Right ventricle myocardium superior (tissue), 1 donor: ENCODE results near the gene HMMR. TPM values are rescaled to one million over a fixed set of nuclear protein-coding genes. Genes with fewer than 3 reads are reported as not detected.
A peak's percentile ranks its signal among the peaks of the same experiment; 100 is the strongest.
"Not testable (repeated sequence)": the region's sequence is repeated elsewhere in the genome, so short reads cannot be mapped to it uniquely, and the experiment has no call there.

ENCODE experiments used
- ATAC-seq: fragments of 200-7000 bp; cut with Tn5 transposase; one replicate; pipeline ENCODE4 v1.9.1; 2020; ENCODE audit warnings: mild to moderate bottlenecking; ENCODE audit not compliant: poor library complexity
- DNase-seq: peaks from one replicate; pipeline ENCODE4 v3.0.0-alpha.2; 2020
- intact Hi-C: fragments of 100-400 bp; cut with DNase I; formaldehyde crosslinking; loops from one replicate; pipeline ENCODE4 v1.11.2; 2022
- total RNA-seq: library from RNA; stranded (reverse); fragmentation: NEBNext Ultra II Directional; extraction: Animal tissue kit (Norgen Biotek cat#: 25700); gene quantifications from one replicate; pipeline ENCODE4 v1.2.1, GENCODE V29; 2021
- donor health status: DM: no; HTN: yes; CAD: no; lungs with severe emphysema.

The HMMR gene
- total RNA-seq, 1 donor from 2014 or later, result 0.54 TPM

DNA sequence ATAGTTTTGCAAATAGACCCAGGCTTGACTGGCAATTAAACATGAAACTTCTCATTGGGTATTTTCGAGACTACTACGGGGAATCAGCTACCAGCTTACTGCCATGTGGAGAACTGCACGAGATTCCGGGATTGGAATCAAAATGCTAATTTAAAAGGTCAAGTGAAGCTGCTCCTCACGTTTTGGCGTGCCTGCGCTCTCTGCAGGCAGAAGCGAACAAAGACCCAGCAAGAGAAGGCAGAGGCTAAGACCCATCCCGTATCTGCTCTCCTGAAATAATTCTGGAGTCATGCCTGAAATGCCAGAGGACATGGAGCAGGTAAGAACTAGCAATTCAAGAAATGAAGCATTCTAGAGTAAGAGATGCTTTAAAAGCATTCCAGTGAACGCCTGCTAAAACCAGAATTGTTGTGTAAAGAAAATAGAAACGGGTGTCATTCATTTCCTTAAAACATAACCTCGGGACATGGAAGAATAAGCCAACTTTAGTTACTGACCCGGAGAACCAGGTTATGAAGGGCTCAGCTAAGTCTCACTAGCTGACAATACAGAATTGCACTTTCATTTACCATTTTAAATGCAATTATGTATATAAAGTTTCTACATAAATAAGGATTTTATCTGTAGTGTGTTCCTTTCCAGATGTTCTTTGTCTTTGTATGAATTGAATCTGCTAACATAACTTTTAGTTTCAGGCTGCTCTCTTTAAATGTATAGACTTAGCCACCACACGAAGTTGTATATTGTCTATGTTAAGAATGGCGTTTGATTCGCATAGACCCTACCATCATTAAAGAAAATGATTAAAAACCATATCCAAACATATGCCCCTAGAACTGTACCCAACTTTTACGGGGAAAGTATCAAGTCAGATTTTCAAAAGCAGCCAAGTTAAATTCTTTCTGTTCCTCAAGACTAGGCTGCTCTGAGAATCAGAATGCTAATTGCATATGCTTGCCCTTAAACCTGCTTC, 43.0 kb downstream of the HMMR start:
- DNase-seq (peak; percentile 71), ATAC-seq (peak; percentile 44)
- intact Hi-C loops, result loop anchor here (2.0 kb wide), 2 partner anchors 43 to 67 kb away; partner anchors contain the start of genes CCNG1, HMMR and NUDCD2

DNA sequence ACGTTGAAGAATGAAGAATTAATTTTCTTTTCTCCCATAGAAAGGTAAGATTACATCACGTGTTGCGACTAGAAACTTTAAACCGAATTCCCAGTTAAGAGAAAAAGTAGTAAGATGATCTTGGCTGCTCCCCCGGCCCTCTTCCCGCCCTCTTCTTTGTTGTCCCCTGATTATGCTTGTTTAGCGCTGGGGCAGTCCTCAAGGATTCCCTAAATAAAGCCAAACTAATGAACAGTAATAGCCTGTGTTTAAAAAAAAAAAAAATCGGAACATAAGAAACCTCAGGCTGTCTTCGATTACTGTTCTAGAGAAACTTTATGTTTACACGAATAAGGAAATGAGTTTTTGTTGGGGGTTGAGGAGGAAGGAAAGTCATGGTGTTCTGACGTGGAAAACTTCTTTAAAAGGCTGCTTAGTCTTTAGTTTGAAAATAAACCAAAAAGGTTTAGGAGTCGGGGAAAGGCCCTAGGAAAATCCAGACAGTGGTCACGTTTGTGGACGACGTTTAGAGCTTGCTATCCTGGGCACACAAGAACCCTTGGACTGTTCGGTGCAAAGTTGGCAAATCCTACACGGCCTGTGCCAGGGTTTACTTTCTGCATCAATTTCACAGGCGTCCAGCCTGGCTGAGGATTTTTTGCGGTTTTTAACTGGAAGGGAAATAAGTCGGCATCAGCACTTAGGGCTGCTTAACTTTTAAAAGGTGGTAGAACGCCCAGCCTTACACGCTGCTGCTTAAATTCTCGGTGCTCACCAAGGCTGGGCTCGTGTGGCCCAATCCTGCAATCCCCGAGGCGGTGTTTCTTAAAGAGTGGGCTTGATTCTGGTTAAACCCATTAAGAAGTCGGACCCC, 43.9 kb downstream of the HMMR start:
- ATAC-seq (peak; percentile 42), DNase-seq (peak; percentile 50)
- intact Hi-C loops, result loop anchor here (2.0 kb wide), 2 partner anchors 44 to 68 kb away; partner anchors contain the start of genes CCNG1, HMMR and NUDCD2

DNA sequence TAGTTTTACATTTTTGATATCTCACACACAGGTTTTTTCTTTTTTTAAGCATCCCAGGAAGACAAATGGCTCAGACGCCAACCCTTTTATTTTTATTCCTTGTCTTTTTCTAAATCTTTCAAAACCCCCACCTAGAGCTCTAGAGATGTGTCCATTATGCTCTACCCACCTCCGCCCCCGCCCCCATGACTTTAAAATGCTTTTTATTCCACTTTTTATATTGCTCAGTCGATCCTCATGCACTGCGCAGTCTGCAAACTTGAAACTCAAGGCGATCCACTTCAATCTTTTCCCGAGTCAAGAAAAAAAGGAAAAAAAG, 44.6 kb downstream of the HMMR start:
- DNase-seq (no peak), ATAC-seq (peak; percentile 0)
- intact Hi-C loops, result loop anchor here (2.0 kb wide), 2 partner anchors 44 to 68 kb away; partner anchors contain the start of genes CCNG1, HMMR and NUDCD2

DNA sequence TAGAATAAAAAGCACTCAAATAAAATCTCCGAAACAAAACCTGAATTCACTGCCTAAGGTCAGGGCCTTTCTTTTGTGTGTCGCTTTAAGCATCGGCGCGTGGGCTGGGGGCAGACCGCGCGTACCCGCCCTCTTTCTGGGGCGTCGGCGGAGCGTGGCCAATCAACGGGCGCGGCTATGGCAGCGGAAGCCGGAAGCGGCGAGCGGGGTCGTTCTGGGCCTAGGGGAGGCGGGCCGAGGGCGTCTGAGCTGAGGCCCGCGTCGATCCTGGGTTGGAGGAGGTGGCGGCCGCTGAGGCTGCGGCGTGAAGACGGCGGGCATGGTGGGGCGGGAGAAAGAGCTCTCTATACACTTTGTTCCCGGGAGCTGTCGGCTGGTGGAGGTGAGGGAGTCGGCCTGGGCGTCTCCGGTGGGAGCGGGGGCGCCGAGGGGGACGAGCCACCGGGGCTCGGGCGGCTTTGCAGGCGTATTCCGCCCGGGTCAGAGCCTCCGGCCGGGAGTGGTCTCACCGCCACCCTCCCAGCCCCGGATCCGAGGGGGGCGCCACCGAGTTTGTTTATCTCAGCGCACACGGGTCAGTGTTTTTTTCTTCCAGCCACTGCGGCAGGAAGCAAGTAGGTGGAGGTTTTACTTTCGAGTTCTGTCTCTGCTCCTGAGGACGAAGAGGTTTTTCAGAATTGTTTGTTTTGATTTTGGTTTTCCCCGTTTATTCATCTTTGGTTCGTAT, 45.1 kb downstream of the HMMR start, which contains the start of gene MAT2B:
Gene MAT2B, plus strand, starts transcription at position 252 of the 727 bp plus-strand sequence. Its CDS starts 68 bp downstream, at position 320.
- peak; percentile 98 for DNase-seq
- ATAC-seq, result peak; percentile 97
- intact Hi-C loops, result loop anchor here (2.0 kb wide), 2 partner anchors 45 to 69 kb away; partner anchors contain the start of genes CCNG1, HMMR and NUDCD2

DNA sequence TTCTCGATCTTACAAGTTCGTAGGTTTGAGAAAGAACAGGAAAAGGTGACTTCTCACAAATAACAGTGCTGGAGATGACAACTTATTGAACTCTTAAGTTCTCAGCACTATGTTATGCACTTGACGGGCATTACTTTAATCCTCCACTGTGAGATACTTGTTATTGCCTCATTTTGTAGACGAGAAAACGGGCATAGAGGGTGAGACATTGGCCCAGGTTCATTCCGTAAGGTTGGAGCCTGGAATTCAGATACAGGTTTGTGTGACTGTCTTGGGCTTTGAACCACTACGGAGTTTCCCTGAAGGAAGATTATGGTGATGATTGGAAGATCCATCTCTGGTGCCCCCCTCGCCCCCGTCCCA, 45.6 kb downstream of the HMMR start:
- no peak for DNase-seq

DNA sequence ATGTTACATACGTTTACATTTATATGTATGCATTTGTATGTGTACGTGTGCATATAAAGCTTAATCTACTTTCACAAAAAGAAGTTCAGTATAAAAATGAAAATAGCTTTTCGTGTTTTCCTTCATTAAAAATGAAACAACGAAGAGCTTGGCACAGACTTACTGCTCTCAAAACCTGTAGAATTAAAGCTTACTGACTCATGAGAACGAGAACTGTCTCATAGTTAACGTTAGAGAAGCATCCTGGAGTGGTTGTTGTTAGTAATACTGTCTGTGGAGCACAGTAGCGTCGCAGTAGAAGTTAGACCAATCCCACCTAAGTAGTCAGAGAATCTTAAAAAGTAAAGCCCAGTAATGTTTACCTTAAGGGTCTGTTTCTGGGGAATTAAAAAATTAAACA, 46.3 kb downstream of the HMMR start:
- DNase-seq, result no peak
- no peak for ATAC-seq
- intact Hi-C loops, result no loop called here

More for the DNA sequence above, 45.6 kb downstream of the HMMR start:
- intact Hi-C loops, result no loop called here
- ATAC-seq, result no peak

DNA sequence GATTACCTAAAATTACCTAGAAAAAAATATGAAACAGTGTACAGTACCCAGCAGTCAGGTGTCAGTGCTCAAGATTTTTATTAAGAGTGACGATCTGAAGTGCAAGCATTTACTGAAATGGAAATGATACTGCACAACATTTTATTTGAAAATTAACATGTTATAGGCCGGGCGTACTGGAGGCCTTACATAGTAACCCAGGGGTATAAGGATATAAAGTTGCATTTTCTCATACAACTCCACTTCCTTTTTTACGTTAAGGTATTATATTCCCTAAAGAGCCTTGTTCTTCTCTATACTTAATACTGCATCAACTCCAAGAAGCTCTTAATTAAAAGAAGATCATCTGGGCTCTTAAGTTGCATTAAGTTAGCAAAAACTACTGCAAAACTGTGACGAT, 48.3 kb downstream of the HMMR start:
- no peak for DNase-seq
- ATAC-seq, result no peak
- intact Hi-C loops, result no loop called here

DNA sequence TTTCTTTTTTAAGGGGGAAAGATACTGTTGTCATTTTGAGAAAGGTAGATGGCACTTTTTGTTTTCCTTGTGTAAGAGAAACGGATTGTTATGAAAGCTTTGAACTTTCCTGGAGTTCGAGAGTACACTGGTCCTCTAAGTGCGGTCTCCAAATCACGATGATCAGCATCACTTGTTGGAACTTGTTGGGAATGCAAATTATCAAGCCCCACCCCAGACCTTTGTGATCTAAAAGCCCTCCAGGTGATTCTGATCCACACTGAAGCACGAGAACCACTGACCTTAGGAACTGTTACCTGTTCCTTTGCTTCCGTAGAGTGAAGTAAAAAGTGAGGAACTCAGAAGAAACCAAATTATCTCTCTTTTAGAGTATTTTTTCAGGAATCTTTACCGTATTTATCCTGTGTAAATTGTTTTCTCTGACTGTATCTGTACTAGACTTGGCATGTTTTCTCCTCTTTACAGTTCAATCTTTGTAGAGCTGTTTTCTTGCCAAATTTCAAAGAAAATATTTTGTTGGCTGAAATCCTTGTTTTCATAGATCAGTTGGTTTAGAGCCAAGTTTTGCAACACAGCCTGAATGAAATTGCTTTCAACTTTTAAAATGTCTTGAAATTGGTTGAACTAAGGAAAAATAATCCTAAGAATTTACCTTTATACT, 49.0 kb downstream of the HMMR start:
- ATAC-seq (no peak), DNase-seq (no peak)
- intact Hi-C loops, result no loop called here

DNA sequence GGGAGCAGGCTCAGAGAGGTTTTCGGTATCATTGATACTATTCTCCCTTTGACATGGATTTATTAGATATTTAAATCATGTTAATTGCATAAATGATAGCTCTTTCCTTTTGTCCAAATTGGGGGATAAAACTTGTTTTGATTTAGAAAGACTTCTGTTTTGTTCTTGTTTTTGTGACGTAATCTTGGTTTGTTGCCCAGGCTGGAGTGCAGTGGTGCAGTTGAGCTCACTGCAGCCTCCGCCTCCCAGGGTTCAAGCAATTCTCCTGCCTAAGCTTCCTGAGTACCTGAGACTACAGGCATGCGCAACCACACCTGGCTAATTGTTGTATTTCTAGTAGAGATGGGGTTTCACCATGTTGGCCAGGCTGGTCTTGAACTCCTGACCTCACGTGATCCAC, 52.1 kb downstream of the HMMR start:
- intact Hi-C loops, result no loop called here
- ATAC-seq (no peak), DNase-seq (no peak)

DNA sequence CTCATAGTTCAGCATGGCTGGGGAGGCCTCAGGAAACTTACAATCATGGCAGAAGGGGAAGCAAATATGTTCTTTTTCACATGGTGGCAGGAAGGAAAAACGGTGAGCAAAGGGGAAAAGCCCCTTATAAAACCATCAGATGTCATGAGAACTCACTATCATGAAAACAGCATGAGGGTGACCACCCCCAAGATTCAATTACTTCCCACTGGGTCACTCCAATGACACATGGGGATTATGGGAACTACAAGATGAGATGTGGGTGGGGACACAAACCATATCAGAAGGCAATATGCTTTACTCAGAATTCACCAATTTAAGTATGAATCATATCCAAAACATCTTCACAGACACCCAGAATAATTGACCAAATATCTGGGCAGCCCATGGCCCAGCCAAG, 64.7 kb downstream of the HMMR start:
- DNase-seq, result no peak
- no peak for ATAC-seq
- intact Hi-C loops, result no loop called here

DNA sequence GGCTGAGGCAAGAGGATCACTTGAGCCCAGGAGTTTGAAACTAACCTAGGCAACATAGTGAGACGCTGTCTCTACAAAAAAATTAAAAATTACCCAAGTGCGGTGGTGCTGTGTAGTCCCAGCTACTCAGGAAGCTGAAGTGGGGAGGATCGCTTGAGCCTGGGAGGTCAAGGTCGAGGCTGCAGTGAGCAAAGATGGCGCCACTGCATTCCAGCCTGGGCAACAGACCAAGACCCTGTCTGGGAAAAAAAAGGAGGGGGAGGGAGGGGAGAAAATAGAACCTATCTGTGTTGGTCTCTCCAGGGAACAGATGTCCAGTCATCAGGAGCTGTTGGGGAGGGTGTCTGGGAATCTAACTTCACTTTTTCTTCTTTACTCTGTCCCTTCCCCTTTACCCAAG, 69.3 kb downstream of the HMMR start:
- no peak for DNase-seq
- peak; percentile 90 for ATAC-seq
- intact Hi-C loops, result no loop called here

DNA sequence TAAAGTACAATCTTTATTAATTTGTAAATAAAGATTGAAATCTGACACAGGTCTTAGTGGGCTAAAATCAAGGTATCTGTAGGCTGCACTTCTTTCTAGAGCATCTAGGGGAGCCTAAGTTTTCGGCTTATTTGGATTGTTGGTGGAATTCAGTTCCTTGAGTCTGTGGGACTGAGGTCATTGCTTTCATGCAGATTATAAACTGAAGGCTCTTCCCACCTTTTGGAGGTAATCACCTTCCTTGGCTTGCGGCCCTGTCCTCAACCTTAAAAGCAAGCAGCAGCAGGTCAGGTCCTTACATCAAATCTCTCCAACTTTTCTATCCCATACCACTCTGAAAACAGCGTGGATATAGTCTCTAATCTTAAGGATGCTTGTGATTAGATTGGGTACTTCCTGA, 70.8 kb downstream of the HMMR start:
- ATAC-seq (no peak), DNase-seq (no peak)
- intact Hi-C loops, result no loop called here

DNA sequence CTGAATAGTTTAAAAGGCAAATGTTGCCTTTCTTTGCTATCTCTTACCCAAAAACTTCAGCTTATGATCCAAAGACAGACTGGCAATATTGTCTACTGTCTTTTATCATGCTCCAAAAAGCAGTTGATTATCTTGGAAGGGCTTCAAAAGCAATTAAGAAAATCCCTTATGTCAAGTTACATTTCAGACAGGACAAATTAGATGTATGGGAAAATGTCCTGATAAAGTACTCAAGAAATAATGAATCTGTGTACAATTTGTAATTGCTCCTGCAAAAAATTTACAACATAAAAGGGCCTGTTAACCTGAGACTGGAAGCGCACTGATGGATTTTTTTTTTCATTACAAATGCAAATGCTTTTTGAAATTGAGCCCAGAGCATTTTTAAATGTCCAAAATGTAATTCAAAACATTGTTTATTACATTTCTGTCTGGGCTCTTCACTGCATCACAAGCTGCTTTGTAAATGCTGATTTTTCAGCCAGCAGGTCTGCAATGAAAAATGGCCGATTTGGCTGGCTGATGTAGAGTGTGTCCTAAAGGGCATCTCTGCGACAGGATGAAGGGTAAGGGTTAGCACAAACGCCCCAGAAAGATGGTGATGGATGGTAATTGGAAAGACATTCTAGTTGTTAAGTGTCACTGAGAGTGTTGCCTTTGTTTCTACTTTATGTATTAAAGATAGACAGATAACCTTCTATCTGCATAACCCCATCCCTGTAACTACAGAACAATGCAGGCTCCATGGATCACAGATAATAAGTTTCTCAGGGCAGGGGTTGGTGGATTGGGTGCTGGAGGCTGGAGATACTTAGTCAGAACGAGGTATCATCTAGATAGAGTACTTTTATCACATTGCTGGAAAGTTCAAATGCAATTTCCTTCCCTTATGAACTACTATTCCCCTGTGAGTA, 72.0 kb downstream of the HMMR start:
- no peak for DNase-seq
- intact Hi-C loops, result no loop called here
- ATAC-seq, result no peak

DNA sequence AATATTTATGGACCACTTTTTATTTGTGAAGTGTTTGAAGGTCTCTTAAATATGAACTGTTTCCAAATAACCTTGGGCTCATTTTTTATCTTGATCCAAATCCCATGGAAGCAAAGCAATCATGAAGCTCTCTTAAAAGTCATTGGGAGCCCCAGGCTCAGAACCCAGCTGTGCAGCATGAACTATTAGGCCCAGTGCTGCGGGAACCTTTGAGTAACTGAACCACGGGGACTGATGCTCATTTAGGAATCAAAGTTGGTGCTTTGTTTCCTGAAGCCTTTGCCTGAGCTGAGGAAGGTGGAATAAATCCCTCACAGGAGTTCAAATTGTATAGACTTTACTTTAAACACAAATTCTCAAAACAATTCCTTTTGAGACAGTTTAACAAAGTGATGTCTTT, 72.8 kb downstream of the HMMR start:
- no peak for ATAC-seq
- intact Hi-C loops, result no loop called here
- DNase-seq, result no peak

DNA sequence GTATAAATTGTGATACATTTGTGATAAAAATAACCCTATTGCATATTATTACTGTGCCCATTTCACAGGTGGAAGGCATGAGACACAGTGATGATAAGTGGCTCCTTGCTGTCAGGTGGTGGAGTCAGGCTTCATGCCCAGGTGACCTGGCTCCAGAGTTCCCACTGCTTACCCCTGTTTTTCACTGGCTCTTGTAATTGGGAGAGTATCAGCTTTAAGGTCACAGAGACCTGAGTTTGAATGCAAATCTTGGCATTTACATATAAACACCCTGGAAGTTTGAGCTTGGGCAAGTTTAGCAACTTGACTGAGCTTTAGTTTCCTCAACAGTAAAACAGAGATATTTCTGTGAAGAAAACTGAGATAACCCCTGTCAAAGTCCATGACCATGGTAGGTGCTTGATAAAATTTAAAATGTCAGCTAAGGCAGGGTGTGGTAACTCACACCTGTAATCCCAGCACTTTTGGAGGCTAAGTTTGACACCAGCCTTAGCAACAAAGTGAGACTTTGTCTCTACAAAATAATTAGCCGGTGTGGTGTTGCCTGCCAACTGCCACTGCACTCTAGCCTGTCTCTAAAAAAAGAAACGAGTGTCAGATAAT, 74.2 kb downstream of the HMMR start:
- no peak for DNase-seq
- peak; percentile 95 for ATAC-seq
- intact Hi-C loops, result no loop called here

DNA sequence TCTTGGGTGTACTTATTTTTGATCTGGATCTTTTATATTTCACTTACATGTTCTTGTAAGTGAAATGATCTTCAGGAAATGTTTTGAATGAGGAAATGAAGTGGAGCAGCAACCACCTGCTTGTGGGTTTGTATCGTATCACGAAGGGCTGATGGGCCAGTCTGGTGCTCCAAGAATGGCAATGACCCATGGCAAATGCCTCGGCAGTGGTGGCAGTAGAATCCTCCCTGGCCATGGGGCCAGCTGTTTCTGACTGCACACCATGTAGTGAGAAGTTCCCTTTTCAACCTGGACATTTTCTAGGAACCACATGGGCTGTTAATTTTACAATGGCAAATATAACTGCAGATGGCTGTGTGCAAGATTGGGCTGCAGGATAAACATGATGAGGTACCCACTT, 74.9 kb downstream of the HMMR start:
- ATAC-seq (peak; percentile 52), DNase-seq (no peak)
- intact Hi-C loops, result no loop called here

DNA sequence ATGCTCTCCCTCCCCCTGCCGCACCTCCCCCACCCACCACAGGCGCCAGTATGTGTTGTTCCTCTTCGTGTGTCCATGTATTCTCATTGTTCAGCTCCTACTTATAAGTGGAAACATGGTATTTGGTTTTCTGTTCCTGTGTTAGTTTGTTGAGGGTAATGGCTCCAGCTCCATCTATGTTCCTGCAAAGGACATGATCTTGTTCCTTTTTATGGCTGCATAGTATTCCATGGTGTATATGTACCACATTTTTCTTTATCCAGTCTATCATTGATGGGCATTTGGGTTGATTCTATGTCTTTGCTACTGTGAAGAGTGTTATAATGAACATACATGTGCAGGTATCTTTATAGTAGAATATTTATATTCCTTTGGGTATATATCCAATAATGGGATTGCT, 76.0 kb downstream of the HMMR start:
- intact Hi-C loops, DNase-seq, ATAC-seq: not testable (repeated sequence)
